Activated CD4-positive, CD25-positive, alpha-beta regulatory T cell treated with anti-CD3 and anti-CD28 coated beads, Interleukin-2, amount 50 U/mL, for 72 hours (primary cell): ENCODE data around the gene L3MBTL1.
A peak's percentile ranks its signal among the peaks of the same experiment; 100 is the strongest.

ENCODE experiments used
- DNase-seq: peaks from one replicate; pipeline ENCODE4 v3.0.0; 2021

Gene L3MBTL1

GRCh38 chr20:43508106-43508505, 609 bp downstream of the L3MBTL1 start:
- no peak for DNase-seq

- no peak for DNase-seq
Measured at GRCh38 chr20:43508604-43509040, 1.1 kb downstream of the L3MBTL1 start.

- DNase-seq, result no peak
Measured at GRCh38 chr20:43511879-43512278, 4.4 kb downstream of the L3MBTL1 start.

GRCh38 chr20:43513372-43513930, 6.0 kb downstream of the L3MBTL1 start:
- DNase-seq, result no peak

GRCh38 chr20:43513931-43514647, 6.6 kb downstream of the L3MBTL1 start:
- DNase-seq, result peak; percentile 89

GRCh38 chr20:43514648-43514999, 7.1 kb downstream of the L3MBTL1 start:
- no peak for DNase-seq

- no peak for DNase-seq
Measured at GRCh38 chr20:43515628-43516027, 8.1 kb downstream of the L3MBTL1 start.

- DNase-seq, result no peak
Measured at GRCh38 chr20:43516251-43516824, 8.8 kb downstream of the L3MBTL1 start.

GRCh38 chr20:43520074-43520630, 12.7 kb downstream of the L3MBTL1 start:
- no peak for DNase-seq

GRCh38 chr20:43525021-43525420, 17.5 kb downstream of the L3MBTL1 start:
- DNase-seq, result no peak

- no peak for DNase-seq
Measured at GRCh38 chr20:43528258-43528875, 20.9 kb downstream of the L3MBTL1 start.

GRCh38 chr20:43529051-43529450, 21.6 kb downstream of the L3MBTL1 start:
- no peak for DNase-seq

GRCh38 chr20:43529457-43530153, 22.1 kb downstream of the L3MBTL1 start:
- no peak for DNase-seq

GRCh38 chr20:43530321-43531090, 23.0 kb downstream of the L3MBTL1 start:
- no peak for DNase-seq

GRCh38 chr20:43531091-43531443, 23.6 kb downstream of the L3MBTL1 start:
- DNase-seq, result no peak

GRCh38 chr20:43532416-43533055, 25.0 kb downstream of the L3MBTL1 start:
- no peak for DNase-seq

- no peak for DNase-seq
Measured at GRCh38 chr20:43533060-43533459, 25.6 kb downstream of the L3MBTL1 start.

- no peak for DNase-seq
Measured at GRCh38 chr20:43534016-43534415, 26.5 kb downstream of the L3MBTL1 start.

- no peak for DNase-seq
Measured at GRCh38 chr20:43534791-43535350, 27.4 kb downstream of the L3MBTL1 start.

- DNase-seq, result no peak
Measured at GRCh38 chr20:43535370-43536004, 28.0 kb downstream of the L3MBTL1 start.
